ENCODE results near the gene PANK4. TPM values are rescaled to one million over a fixed set of nuclear protein-coding genes. Genes with fewer than 3 reads are reported as not detected.
A peak's percentile ranks its signal among the peaks of the same experiment; 100 is the strongest.

PANK4 gene
- total and polyA plus RNA-seq, 2 of the 8 experiments (the other 6 are each of a cell fraction or from before 2014, with no cell fraction given): 20.1 to 29.7 TPM

DNA sequence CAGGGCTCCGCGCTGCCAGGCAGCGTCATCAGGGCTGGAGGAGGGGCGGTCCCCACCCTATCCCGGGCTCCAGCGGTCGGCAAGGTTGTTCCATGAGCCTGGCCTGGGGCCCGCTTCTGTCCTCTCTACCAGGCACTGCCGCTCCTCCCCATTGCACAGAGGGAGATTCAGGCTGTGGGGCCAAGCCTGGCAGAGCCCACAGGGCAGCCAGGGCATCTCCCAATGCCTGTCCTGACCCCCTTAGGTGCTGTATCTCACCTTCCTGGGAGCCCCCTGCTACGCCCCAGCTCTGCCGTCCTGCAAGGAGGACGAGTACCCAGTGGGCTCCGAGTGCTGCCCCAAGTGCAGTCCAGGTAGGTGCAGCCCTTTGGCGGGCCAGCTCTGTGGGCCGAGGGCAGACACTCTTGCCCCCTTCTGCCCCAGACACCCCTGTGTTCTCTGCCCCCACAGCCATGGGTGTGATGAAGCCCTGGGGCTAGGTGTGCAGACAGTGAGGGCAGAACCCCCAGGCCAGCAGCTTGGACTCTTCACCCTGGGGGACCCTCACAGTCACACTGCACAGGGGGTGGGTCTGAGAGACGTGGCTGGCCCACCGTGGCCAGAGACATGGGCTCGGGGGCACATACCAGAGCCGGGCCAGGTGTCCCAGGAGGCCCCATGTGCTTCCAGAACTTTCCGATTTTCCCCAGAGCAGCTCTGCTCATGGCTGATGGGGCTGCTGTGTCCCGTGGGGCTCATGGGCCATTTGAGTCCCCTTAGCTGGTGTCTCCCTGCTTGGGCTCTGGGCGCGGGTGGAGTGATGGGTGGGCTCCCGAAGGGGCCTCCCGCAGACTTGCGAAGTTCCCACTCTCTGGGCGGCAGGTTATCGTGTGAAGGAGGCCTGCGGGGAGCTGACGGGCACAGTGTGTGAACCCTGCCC is 31.3 kb upstream of the PANK4 start:
- no peak overlapping the region for H2AFZ ChIP-seq (ENCODE audit: low read length)
- no peak overlapping the region for H2AK5ac ChIP-seq (ENCODE audit: low read depth, low read length)
- ChIA-PET CTCF (ENCODE audit: partially characterized antibody) (interaction anchor here (0.6 to 0.8 kb wide), 2 partner anchors 9 to 22 kb away, joined by 3 to 4 read pairs; no protein-coding TSS in a partner anchor), POLR2A (ENCODE audit: partially characterized antibody) (no interaction called here)
- no peak overlapping the region for H3K27ac ChIP-seq (ENCODE audit: low read depth, low read length)
- H2BK15ac ChIP-seq (ENCODE audit: low read length): no peak overlapping the region; the same call in 1 of the 2 replicates
- peaks cover 0 to 6% (median 0%) of the 10 kb centered on the region in 4 experiments; a peak in 2 of 7 replicates for H3K4me1 ChIP-seq (replicated peaks in 1 of 4; ENCODE audit: control insufficient read depth in 3 of 4, insufficient read depth in 4 of 4, low read length in 3 of 4)
- H3K79me2 ChIP-seq (ENCODE audit: control insufficient read depth in 1 of 2, insufficient read depth in 2 of 2, low read length in 2 of 2): no peaks in the 10 kb centered on the region
- H3K36me3 ChIP-seq (ENCODE audit: control insufficient read depth in 2 of 4, insufficient read depth in 4 of 4, low read length in 3 of 4): no peaks in the 10 kb centered on the region
- no peak overlapping the region for H3K4ac ChIP-seq (replicated peaks; ENCODE audit: insufficient read length, low read depth, low read length)
- H3K4me3 ChIP-seq (ENCODE audit: extremely low read depth in 1 of 4, insufficient read depth in 2 of 4, low read depth in 3 of 4, low read length in 4 of 4): no peak overlapping the region
- WGBS, 2 experiments (ENCODE audit: extremely low coverage in 1 of 2, insufficient coverage in 1 of 2, insufficient read length in 1 of 2, insufficient replicate concordance in 2 of 2, low coverage in 1 of 2, low lambda C conversion rate in 2 of 2, missing lambda C conversion rate in 1 of 2): 87% methylated on average over 29 of the region's 30 CpGs; no CpG with 5 or more reads in 1 of the 2 experiments
- H3K18ac ChIP-seq (ENCODE audit: extremely low read depth, low read length): no peak overlapping the region
- H3K9ac ChIP-seq (replicated peaks in 1 of 4; ENCODE audit: extremely low read depth in 1 of 4, low read depth in 3 of 4, low read length in 3 of 4): no peak overlapping the region
- no peak overlapping the region for H4K91ac ChIP-seq (replicated peaks; ENCODE audit: insufficient read length, low read length)
- no peak for FAIRE-seq
- DNase-seq (ENCODE audit: low read depth in 1 of 2, low spot score in 2 of 2): no peak
- no peak overlapping the region for H3K4me2 ChIP-seq (ENCODE audit: insufficient read depth in 1 of 2, low read depth in 2 of 2, low read length in 2 of 2)
- H3K23me2 ChIP-seq (ENCODE audit: low read depth, low read length): no peaks in the 10 kb centered on the region
- no peak overlapping the region for H4K5ac ChIP-seq (ENCODE audit: insufficient read length, low read depth, low read length)
- H3K56ac ChIP-seq (replicated peaks; ENCODE audit: insufficient read length, low read depth, low read length): no peak overlapping the region
- H4K20me1 ChIP-seq (replicated peaks in 1 of 2; ENCODE audit: control insufficient read depth in 1 of 2, insufficient read depth in 2 of 2, low read length in 2 of 2): no peaks in the 10 kb centered on the region
- H2BK12ac ChIP-seq (ENCODE audit: low read depth, low read length): no peak overlapping the region
- no peak overlapping the region for H2BK120ac ChIP-seq (replicated peaks; ENCODE audit: low read depth, low read length)
- no peak overlapping the region for H3K23ac ChIP-seq (ENCODE audit: insufficient read length)
- peak overlapping the region; percentile 92 for H4K8ac ChIP-seq (ENCODE audit: extremely low read depth, insufficient read depth, low read length)
- H2BK20ac ChIP-seq (ENCODE audit: low read length): no peak overlapping the region
- no peaks in the 10 kb centered on the region for H3K27me3 ChIP-seq (replicated peaks in 1 of 4; ENCODE audit: control insufficient read depth in 3 of 4, extremely low read depth in 1 of 4, insufficient read depth in 3 of 4, low read length in 3 of 4)
- no peak overlapping the region for H3K14ac ChIP-seq (ENCODE audit: insufficient read length)
- no peaks in the 10 kb centered on the region for H3K79me1 ChIP-seq (ENCODE audit: low read depth, low read length)
- no peak overlapping the region for H2BK5ac ChIP-seq (ENCODE audit: low read depth, low read length)
- H3K9me3 ChIP-seq (ENCODE audit: insufficient read depth in 2 of 2, low read depth in 1 of 2, low read length in 1 of 2): no peaks in the 10 kb centered on the region; a peak in 1 of 4 replicates
- TF ChIP-seq TAF1 (IDR thresholded peaks at IDR 0.05; ENCODE audit: low read depth, low read length) (no peak), SIRT6 (IDR thresholded peaks at IDR 0.05; ENCODE audit: low read length) (no peak), KDM4A (IDR thresholded peaks at IDR 0.05; ENCODE audit: low read depth, low read length, severe bottlenecking) (no peak), TAF7 (optimal IDR thresholded peaks at IDR 0.05; ENCODE audit: borderline replicate concordance, low read depth, low read length) (no peak), SP2 (IDR thresholded peaks at IDR 0.05; ENCODE audit: low read length) (no peak), RBBP5 (IDR thresholded peaks at IDR 0.05; ENCODE audit: borderline replicate concordance, low read depth, low read length) (no peak), EP300 (IDR thresholded peaks at IDR 0.05; ENCODE audit: borderline replicate concordance in 1 of 2, low read depth in 2 of 2, low read length in 2 of 2) (no peak), SP1 (IDR thresholded peaks at IDR 0.05; ENCODE audit: low read depth, low read length) (no peak)
- TF ChIP-seq, protein P1, sequence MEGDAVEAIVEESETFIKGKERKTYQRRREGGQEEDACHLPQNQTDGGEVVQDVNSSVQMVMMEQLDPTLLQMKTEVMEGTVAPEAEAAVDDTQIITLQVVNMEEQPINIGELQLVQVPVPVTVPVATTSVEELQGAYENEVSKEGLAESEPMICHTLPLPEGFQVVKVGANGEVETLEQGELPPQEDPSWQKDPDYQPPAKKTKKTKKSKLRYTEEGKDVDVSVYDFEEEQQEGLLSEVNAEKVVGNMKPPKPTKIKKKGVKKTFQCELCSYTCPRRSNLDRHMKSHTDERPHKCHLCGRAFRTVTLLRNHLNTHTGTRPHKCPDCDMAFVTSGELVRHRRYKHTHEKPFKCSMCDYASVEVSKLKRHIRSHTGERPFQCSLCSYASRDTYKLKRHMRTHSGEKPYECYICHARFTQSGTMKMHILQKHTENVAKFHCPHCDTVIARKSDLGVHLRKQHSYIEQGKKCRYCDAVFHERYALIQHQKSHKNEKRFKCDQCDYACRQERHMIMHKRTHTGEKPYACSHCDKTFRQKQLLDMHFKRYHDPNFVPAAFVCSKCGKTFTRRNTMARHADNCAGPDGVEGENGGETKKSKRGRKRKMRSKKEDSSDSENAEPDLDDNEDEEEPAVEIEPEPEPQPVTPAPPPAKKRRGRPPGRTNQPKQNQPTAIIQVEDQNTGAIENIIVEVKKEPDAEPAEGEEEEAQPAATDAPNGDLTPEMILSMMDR (IDR thresholded peaks at IDR 0.05; ENCODE audit: control extremely low read depth in 1 of 3, insufficient read depth in 1 of 3, low read depth in 1 of 3, low read length in 3 of 3): no peak

Measured in H1 (cell line).